ENCODE measurements around the gene SORCS2. TPM values are rescaled to one million over a fixed set of nuclear protein-coding genes. Genes with fewer than 3 reads are reported as not detected.

The SORCS2 gene
- total RNA-seq, 3 donors from 2014 or later = 0.66 to 1.3 (median 0.80) TPM

- no peaks in the 10 kb centered on the region for H3K36me3 ChIP-seq
- H3K4me3 ChIP-seq = no peak overlapping the region
- no peaks in the 10 kb centered on the region for H3K4me1 ChIP-seq
- peaks cover 0 to 5% of the 10 kb centered on the region in 2 donors for H3K9me3 ChIP-seq
- intact Hi-C loops (cut with DNase I; ENCODE audit: low total_unique reads) = no loop called here
- H3K27ac ChIP-seq = no peak overlapping the region
- no peak for DNase-seq (ENCODE audit: low spot score in 2 of 2)
- H3K27me3 ChIP-seq = peaks cover 0 to 6% of the 10 kb centered on the region in 2 donors
- no peak for TF ChIP-seq POLR2A (IDR thresholded peaks at IDR 0.05)
- no peak for TF ChIP-seq CTCF (IDR thresholded peaks at IDR 0.05)
- TF ChIP-seq POLR2AphosphoS5 (IDR thresholded peaks at IDR 0.05) = no peak
Observed at GRCh38 chr4:7714738-7715137, 522.4 kb downstream of the SORCS2 start.

- Histone ChIP-seq H3K4me1 (no peaks in the 10 kb centered on the region), H3K9me3 (peaks cover 0 to 5% of the 10 kb centered on the region in 2 donors), H3K27me3 (peaks cover 0 to 6% of the 10 kb centered on the region in 2 donors), H3K27ac (no peak overlapping the region), H3K4me3 (no peak overlapping the region), H3K36me3 (no peaks in the 10 kb centered on the region)
- DNase-seq (ENCODE audit: low spot score in 2 of 2) = no peak
- no peak for TF ChIP-seq POLR2A (IDR thresholded peaks at IDR 0.05)
- TF ChIP-seq CTCF (IDR thresholded peaks at IDR 0.05) = no peak
- no peak for TF ChIP-seq POLR2AphosphoS5 (IDR thresholded peaks at IDR 0.05)
- intact Hi-C loops (cut with DNase I; ENCODE audit: low total_unique reads) = no loop called here
Observed at GRCh38 chr4:7715271-7716009, 523.1 kb downstream of the SORCS2 start.

- Histone ChIP-seq H3K9me3 (peaks cover 0 to 5% of the 10 kb centered on the region in 2 donors), H3K4me1 (no peaks in the 10 kb centered on the region), H3K27ac (no peak overlapping the region), H3K27me3 (peaks cover 0 to 6% of the 10 kb centered on the region in 2 donors), H3K4me3 (no peak overlapping the region), H3K36me3 (no peaks in the 10 kb centered on the region)
- intact Hi-C loops (cut with DNase I; ENCODE audit: low total_unique reads) = no loop called here
- TF ChIP-seq POLR2AphosphoS5 (IDR thresholded peaks at IDR 0.05) (no peak), POLR2A (IDR thresholded peaks at IDR 0.05) (no peak), CTCF (IDR thresholded peaks at IDR 0.05) (no peak)
- no peak for DNase-seq (ENCODE audit: low spot score in 2 of 2)
Observed at GRCh38 chr4:7716010-7716721, 523.8 kb downstream of the SORCS2 start.

GRCh38 chr4:7717161-7717560, 524.8 kb downstream of the SORCS2 start:
- no peak for TF ChIP-seq CTCF (IDR thresholded peaks at IDR 0.05)
- no peak for TF ChIP-seq POLR2AphosphoS5 (IDR thresholded peaks at IDR 0.05)
- TF ChIP-seq POLR2A (IDR thresholded peaks at IDR 0.05) = no peak
- no peaks in the 10 kb centered on the region for H3K36me3 ChIP-seq

GRCh38 chr4:7717946-7718490, 525.7 kb downstream of the SORCS2 start:
- no peaks in the 10 kb centered on the region for H3K4me1 ChIP-seq
- DNase-seq (ENCODE audit: low spot score in 2 of 2) = no peak
- TF ChIP-seq CTCF (IDR thresholded peaks at IDR 0.05) (no peak), POLR2AphosphoS5 (IDR thresholded peaks at IDR 0.05) (no peak), POLR2A (IDR thresholded peaks at IDR 0.05) (no peak)
- H3K9me3 ChIP-seq = peaks cover 0 to 5% of the 10 kb centered on the region in 2 donors
- no peaks in the 10 kb centered on the region for H3K36me3 ChIP-seq
- peaks cover 0 to 6% of the 10 kb centered on the region in 2 donors for H3K27me3 ChIP-seq
- H3K4me3 ChIP-seq = no peak overlapping the region
- intact Hi-C loops (cut with DNase I; ENCODE audit: low total_unique reads) = no loop called here
- no peak overlapping the region for H3K27ac ChIP-seq

More at GRCh38 chr4:7717161-7717560, 524.8 kb downstream of the SORCS2 start:
- H3K9me3 ChIP-seq = peaks cover 0 to 5% of the 10 kb centered on the region in 2 donors
- no peak for DNase-seq (ENCODE audit: low spot score in 2 of 2)
- peaks cover 0 to 6% of the 10 kb centered on the region in 2 donors for H3K27me3 ChIP-seq
- H3K4me1 ChIP-seq = no peaks in the 10 kb centered on the region
- no peak overlapping the region for H3K4me3 ChIP-seq
- intact Hi-C loops (cut with DNase I; ENCODE audit: low total_unique reads) = no loop called here
- H3K27ac ChIP-seq = no peak overlapping the region

Measured in breast epithelium (tissue), 4 donors.